ENCODE measurements around the gene CLCC1.
A peak's percentile ranks its signal among the peaks of the same experiment; 100 is the strongest.
"Not testable (repeated sequence)": the region's sequence is repeated elsewhere in the genome, so short reads cannot be mapped to it uniquely, and the experiment has no call there.

The CLCC1 gene, protein sequence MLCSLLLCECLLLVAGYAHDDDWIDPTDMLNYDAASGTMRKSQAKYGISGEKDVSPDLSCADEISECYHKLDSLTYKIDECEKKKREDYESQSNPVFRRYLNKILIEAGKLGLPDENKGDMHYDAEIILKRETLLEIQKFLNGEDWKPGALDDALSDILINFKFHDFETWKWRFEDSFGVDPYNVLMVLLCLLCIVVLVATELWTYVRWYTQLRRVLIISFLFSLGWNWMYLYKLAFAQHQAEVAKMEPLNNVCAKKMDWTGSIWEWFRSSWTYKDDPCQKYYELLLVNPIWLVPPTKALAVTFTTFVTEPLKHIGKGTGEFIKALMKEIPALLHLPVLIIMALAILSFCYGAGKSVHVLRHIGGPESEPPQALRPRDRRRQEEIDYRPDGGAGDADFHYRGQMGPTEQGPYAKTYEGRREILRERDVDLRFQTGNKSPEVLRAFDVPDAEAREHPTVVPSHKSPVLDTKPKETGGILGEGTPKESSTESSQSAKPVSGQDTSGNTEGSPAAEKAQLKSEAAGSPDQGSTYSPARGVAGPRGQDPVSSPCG

GRCh38 chr1:108963052-108963686 lies at the start of gene CLCC1:
CLCC1 (minus strand) TSS chr1:108963484; CDS start chr1:108950437, 13,047 bp downstream.
- DNase-seq = peak; percentile 74 to 80

GRCh38 chr1:109011335-109011734 lies 48.1 kb upstream of the CLCC1 start:
- no peak for DNase-seq

DNA sequence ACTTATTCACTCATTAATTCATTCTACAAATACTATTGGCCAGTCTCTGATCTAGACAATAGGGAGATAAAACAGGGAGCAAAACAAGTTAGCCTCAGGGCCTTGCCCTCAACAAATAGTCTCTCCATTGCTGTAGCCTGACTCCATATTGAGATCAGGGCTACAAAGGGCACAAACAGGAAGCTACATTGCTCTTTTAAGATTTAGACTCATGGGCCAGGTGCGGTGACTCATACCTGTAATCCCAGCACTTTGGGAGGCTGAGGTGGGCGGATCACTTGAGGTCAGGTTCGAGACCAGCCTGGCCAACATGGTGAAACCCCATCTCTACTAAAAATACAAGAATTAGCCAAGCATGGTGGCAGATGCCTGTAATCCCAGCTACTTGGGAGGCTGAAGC lies 33.3 kb upstream of the CLCC1 start:
- DNase-seq = not testable (repeated sequence)

GRCh38 chr1:108983114-108983513 lies 19.8 kb upstream of the CLCC1 start:
- DNase-seq = no peak

DNA sequence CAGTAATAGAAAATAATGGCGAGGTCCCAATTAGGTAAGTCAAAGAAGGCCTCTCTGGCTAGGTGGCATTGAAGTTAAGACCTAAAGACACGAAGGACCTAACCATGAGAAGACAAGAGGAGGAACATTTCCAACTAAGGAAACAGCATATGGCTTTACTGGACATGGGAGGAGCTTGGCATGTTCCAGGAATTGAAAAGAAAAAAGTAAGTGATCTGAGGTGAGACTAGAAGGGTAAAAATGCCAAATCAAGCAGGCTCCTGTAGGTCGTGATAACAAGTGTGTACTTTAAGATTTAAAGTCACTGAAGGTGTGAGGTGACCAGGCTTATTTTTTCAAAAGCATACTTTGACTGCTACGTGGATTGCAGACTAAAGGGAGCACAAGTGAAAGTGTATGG lies 13.4 kb upstream of the CLCC1 start:
- no peak for DNase-seq

- DNase-seq = no peak
These were observed 9.7 kb upstream of the CLCC1 start for GRCh38 chr1:108972951-108973350.

GRCh38 chr1:108969346-108969745 lies 6.1 kb upstream of the CLCC1 start:
- DNase-seq = no peak

DNA sequence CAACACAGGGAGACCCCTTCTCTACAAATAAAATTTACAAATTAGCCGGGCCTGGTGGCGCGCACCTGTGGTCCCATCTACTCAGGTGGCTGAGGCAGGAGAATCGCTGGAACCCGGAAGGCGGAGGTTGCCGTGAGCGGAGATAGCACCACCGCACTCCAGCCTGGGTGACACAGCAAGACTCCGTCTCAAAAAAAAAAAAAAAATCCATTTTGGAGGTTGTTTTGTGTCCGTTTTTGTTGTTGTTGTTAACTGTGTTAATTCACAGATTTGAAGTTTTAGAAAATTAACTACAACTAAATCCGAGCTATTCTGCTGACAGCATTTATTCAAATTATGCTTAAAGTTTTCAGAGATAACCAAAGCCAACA lies 618 bp downstream of the CLCC1 start:
- no peak for DNase-seq

- DNase-seq = no peak
These were observed 1.4 kb downstream of the CLCC1 start for GRCh38 chr1:108961752-108962486.

GRCh38 chr1:108961198-108961597 lies 2.1 kb downstream of the CLCC1 start:
- DNase-seq = no peak

- no peak for DNase-seq
These were observed 2.6 kb downstream of the CLCC1 start for GRCh38 chr1:108960719-108961118.

DNA sequence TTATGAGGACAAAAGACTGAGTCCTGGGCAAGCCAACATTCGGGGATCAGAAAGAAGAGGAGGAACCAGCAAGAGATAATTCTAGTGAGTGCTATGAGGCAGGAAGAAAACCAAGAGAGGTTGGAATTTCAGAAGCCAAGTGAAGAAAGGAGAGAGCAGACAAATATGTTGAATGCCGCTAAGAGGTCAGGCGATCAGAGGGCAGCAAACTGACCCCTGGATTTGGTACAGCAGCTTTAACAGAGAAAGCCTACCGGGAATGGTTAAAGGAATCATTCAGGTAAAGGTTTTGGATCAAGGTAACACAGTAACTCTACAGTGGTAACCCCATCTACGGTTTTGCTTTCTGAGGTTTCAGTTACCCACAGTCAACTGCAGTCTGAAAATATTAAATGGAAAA lies 5.4 kb downstream of the CLCC1 start:
- no peak for DNase-seq

DNA sequence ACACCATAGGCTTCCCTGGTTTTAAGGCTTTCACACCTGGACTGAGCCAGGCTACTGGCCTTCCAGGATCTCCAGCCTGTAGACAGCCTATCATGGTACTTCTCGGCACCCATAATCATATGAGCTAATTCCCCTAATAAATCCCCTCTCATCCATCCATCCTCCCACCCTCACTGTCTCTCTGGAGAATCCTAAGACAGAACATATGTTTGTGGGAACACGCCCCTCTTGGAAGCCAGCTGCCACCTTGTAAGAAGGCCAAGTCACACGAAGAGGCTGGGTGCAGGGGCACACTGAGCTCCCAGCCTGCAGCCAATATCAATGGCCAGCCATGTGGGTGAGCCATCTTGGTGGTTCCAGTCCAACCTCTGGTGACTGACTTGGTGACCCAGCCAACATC lies 7.4 kb downstream of the CLCC1 start:
- peak; percentile 93 to 98 for DNase-seq

- DNase-seq = no peak
These were observed 8.2 kb downstream of the CLCC1 start for GRCh38 chr1:108955111-108955510.

DNA sequence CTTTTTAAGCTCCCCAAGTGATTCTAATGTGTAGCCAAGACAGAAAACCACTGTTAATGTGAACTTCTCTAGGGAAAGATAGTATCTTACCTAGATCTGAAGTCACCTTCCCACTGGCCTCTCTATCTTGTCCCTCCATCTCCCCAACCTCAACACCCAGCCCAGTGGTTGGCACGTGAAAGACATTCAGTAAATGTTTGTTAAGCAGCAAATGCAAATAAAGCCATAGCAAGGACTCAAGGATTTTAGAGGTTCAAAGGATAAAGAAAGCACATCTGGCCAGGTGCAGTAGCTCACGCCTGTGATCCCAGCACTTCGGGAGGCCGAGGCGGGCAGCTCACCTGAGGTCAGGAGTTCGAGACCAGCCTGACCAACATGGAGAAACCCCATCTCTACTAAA lies 9.8 kb downstream of the CLCC1 start:
- no peak for DNase-seq

GRCh38 chr1:108951242-108951641 lies 12.0 kb downstream of the CLCC1 start:
- DNase-seq = no peak

DNA sequence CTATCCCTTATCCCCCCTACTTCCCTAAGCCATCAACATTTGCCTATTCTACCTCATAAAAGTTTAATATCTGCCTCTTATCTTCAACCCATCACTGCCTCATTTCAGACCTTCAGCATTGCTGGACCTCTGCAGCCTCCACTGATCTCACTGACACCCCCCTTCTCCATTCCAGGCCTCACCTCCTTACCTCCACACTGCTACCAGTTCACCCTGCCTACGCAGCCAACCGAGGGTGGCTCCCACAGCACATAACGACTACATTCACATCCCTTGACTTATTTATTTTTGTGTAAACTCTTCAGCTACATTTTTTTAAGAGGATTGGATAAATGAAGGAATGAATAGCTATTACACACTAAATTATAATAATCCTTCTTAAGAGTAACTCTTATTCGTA lies 14.2 kb downstream of the CLCC1 start:
- DNase-seq = no peak

DNA sequence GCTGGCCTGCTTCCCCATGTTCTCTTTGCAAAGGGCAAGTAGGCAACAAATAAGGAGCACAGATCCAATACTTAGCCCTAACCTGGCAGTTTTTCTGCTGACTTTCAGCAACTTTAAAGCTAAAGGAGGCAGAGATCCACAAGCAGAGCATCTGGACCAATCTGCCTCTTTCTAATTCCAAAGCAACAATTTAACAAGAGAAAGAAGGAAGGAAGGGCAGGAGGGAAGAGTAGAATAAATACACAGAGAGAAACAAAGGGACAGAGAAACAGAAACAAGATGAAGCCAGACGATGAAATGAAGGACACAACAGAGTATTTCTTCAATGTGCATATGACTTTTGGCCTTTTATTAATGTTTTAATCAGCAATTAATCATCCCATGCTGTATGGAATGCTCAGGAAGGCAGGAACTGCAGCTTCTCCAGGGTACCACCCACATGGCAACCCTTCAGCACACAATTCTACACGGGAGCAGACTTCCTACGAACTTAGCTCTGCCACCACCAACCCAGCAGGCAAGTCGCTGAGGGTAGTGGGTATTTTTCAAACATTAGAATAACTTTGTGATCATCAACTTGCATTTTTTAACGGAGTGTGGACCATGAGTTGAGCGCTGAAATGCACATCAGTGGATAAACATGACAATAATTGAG lies 15.3 kb downstream of the CLCC1 start:
- DNase-seq = no peak

DNA sequence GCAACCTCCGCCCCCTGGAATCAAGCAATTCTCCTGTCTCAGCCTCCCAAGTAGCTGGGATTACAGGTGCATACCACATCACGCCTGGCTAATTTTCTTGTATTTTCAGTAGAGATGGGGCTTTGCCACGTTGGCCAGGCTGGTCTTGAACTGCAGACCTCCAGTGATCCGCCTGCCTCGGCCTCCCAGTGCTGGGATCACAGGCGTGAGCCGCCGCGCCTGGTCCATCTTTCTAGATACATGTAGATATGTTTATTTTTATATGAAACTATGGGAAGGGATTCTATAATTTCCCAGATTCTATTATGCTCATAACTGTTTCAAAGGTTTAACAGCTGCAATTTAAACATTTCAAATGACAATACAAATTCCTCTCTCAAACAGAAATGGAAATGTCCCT lies 27.1 kb downstream of the CLCC1 start:
- no peak for DNase-seq

- DNase-seq = no peak
These were observed 29.3 kb downstream of the CLCC1 start for GRCh38 chr1:108933944-108934343.

GRCh38 chr1:108927565-108927964 lies 35.7 kb downstream of the CLCC1 start:
- not testable (repeated sequence) for DNase-seq

GRCh38 chr1:108925920-108926319 lies 37.4 kb downstream of the CLCC1 start:
- no peak for DNase-seq

DNA sequence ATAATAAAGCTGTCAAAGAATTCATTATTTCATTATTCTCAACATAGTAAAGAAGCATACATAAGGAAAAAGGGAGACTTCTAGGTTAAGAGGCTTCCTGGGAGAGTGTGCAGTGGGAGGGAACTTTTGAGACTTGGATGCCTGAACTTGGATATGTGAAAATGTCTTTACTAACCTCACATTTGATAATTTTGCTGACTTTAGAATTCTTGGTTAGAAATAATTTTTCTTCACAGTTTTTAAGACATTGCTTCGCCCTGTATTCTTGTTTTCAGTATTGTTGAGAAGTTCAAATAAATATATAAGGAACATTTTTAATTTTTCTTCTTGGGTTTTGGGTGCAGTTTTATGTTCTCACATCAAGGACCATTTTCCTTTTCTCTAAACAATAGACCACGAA lies 46.5 kb downstream of the CLCC1 start:
- DNase-seq = no peak

Measured in NCI-H524 (cell line).